Stimulated activated CD4-positive, alpha-beta T cell treated with anti-CD3 and anti-CD28 coated beads, Interleukin-4, amount 100 ng/mL, for 4 hours (primary cell): ENCODE measurements around the gene GSTO2.

Source experiments
- DNase-seq, 2 experiments: peaks; one replicate each; pipeline ENCODE4 v3.0.0-alpha.2; 2020

GSTO2 gene

GRCh38 chr10:104254493-104255310 lies 14.3 kb upstream of the GSTO2 start, which contains the start of gene GSTO1:
Gene GSTO1, plus strand, starts transcription at chr10:104254892. Its CDS starts 37 bp downstream, at chr10:104254929.
- DNase-seq: peak; percentile 47 to 50

DNA sequence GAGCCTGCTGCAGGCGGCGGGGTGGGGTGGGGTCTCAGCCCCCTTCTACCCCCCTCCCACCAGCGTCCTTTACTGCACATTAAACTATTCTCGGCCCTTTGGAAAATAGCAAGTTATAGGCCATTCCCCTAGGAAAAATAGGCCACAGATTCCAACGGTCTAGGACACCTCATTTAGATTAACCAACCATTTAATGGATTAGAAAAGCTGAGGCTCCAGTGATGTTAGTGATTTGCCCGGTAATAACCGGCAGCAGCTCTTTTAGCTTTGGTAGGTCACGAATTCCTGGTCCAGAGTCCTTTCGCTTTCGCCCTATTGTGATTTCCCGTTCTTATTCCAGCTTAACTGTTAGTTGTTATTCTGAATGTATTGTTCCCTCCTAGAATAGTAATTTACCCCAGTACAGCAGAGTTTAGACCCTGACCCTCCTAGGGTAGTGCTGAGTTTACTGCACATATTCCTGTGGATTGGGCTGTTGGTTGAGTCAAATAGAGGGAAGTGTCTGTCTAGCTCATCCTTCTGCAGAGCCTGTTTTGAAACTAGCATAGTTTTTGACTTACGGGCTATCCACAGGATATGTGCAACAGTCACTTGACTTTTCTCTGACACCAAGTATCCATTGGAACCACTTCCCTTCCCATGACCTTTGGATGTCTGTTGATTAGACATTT lies 13.5 kb upstream of the GSTO2 start:
- DNase-seq: no peak

GRCh38 chr10:104256335-104256961 lies 12.5 kb upstream of the GSTO2 start:
- DNase-seq: no peak

DNA sequence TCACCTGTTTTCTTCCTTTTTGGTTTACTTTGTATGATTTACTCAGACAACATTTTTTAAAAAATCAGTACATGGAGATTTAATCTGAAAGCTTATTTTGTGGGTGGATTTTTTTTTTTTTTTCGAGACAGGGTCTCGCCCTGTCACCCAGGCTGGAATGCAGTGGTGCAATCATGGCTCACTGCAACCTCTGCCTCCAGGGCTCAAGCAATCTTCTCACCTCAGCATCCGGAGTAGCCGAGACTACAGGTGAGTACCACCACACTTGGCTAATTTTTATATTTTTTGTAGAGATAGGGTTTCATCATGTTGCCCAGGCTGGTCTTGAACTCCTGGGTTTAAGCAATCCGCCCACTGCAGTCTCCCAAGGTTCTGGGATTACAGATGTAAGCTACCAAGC lies 11.7 kb upstream of the GSTO2 start:
- DNase-seq: no peak

GRCh38 chr10:104258209-104258608 lies 10.8 kb upstream of the GSTO2 start:
- DNase-seq: no peak

DNA sequence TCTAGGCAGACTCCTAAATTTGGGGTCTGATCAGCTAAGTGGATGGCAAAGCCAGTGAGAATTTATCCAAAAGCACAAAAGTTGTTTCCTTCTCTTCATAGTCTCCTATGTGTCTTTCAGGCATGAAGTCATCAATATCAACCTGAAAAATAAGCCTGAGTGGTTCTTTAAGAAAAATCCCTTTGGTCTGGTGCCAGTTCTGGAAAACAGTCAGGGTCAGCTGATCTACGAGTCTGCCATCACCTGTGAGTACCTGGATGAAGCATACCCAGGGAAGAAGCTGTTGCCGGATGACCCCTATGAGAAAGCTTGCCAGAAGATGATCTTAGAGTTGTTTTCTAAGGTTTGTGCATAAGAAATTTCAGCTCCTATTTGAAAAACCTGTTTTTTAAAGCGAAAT lies 9.5 kb upstream of the GSTO2 start:
- no peak for DNase-seq

GRCh38 chr10:104259999-104260774 lies 8.8 kb upstream of the GSTO2 start:
- no peak for DNase-seq

DNA sequence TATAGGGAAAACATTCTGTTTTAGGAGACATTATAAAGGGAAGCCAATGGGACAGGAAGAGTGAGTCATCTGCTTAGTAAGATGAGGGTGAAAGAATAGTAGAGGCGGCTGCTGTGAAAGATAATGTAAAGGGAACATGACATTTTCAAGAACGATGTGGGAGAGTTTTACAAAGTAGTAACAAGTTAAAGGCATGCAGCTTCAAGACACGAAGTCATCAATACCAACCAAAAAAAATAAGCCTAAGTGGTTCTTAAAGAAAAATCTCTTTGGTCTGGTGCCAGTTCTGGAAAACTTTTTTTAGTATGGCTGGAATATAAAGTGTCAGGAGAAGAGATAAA lies 8.2 kb upstream of the GSTO2 start:
- DNase-seq: no peak

DNA sequence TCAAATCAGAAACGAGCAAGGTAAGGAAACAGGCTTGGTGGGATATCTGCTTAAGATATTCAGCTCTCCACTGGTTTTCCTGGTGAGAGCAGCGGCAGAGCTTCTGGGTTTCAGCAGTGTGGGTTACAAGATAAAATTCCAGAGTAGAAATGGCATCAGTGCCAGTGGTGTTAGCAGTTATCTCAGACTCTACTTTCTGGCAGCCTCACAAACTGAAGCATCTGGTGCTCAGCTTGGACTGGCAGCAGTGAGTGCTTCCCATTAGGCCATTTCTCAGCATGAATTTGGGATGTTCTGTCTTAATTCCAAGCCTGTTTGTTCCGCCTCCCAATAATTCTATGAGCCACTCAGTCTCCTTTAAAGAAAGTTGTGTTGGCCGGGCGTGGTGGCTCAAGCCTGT lies 6.9 kb upstream of the GSTO2 start:
- no peak for DNase-seq

- DNase-seq: no peak
Measured at GRCh38 chr10:104264783-104265182, 4.2 kb upstream of the GSTO2 start.

GRCh38 chr10:104267721-104268404 lies 1.1 kb upstream of the GSTO2 start:
- peak in 1 of 2 experiments; percentile 22 for DNase-seq

DNA sequence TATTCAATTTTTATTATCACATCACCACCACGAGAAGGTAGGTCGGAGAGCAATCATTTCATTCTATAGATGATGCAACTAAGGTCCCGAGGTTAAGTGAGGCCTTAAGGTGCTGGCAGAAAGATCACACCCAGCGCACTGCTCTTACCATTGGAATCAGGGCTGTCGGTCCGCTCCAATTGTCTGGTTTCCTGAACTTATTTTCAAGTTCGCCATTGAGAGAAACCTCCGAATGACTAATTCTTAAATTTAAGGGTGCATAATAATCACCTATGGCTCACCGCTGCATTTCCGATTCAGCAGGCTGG lies 625 bp upstream of the GSTO2 start:
- DNase-seq: no peak

DNA sequence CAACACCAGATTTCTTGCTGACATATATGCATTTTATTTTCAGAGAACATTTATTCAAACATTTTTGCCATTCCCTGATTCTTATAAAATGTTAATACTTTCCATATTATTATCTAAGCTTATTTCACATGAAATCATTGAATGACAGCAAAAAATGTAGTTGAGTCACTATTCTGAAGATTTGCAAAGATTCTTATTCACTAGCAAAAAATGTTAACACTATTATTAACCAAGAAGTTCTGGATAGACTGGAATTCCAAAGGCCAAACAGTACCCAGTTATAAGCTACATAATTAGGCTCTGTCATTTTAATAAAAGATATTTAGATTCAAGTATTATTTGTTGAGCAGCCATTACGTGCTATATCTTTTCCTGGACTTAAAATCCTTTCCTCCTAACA lies 4.3 kb downstream of the GSTO2 start:
- no peak for DNase-seq

- no peak for DNase-seq
Measured at GRCh38 chr10:104273899-104274575, 5.1 kb downstream of the GSTO2 start.

- peak; percentile 20 to 55 for DNase-seq
Measured at GRCh38 chr10:104274762-104275721, 6.1 kb downstream of the GSTO2 start.

GRCh38 chr10:104276192-104276591 lies 7.2 kb downstream of the GSTO2 start:
- DNase-seq: no peak

- DNase-seq: no peak
Measured at GRCh38 chr10:104277785-104278184, 8.8 kb downstream of the GSTO2 start.

DNA sequence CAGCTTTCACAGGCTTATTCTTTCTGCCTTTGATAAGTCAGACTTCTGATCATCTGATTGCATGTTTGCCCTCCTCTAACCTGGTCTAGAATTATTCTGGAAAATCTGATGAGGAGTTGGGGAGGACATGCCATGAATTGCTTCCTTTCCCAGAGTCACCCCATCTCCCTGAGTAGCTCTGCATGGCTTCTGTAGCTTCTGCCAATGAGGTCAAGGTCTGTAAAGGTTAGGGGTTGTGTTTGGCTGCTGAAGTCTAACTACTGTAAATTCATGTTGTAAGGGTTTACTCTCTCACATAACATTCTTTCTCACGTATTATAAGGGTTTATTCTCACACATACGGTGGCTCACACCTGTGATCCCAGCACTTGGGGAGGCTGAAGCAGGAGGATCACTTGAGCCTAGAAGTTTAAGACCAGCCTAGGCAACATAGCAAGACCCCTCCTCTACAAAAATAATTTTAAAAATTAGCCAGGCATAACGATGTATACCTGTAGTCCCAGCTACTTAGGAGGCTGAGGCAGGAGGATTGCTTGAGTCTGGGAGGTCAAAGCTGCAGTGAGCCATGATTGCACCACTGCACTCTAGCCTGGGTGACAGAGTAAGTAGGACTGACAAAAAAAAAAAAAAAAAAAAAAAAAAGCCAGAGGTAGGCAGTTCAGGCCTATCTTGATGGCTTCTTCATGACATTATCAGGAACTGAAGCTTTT lies 10.7 kb downstream of the GSTO2 start:
- DNase-seq: no peak

DNA sequence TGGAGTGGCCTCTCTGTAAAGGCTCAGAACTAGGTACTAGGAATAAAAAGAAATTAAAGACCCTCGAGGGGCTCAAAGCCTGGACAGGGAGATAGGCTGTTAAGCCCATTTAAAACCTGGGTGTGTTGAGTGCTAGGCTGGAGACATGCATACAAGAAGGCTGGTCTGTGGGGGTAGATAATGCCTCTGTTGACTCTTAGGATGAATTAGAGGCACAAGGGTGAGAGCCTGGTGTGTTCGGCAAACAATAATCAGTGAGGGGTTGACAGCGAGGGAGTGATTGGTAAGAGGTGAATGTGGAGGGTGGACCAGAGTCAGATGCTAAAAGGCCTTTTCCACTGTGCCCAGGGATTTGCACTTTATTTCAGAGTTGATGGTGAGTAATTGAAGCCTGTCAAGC lies 12.7 kb downstream of the GSTO2 start:
- DNase-seq: no peak

DNA sequence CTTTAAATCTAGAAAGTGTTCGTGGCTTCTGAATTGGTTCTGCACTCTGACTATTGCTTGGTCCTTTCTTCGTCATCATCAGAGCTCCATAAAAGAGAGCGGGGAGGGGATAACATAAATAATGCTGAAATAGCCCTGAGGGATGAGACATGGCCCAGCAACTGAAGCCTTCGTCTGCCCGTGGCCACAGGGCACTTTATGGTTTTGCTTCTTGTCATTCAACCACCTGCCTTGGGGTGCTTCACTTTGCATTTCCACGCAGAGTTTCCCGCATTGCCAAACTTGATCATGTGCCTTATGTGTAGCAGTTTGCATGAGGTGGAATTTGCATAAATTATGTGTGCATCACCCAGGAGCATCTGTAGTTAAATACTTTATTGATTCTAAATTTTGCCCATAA lies 15.9 kb downstream of the GSTO2 start:
- DNase-seq: no peak
